A673 (cell line): ENCODE measurements around the gene GALM.

Source experiments
- EZH2 ChIP-seq: fragments of 200-600 bp; sonication (generic); IDR thresholded peaks from 2 replicates; pipeline ENCODE4 v1.6.1; 2017; ENCODE audit warnings: borderline replicate concordance, low read depth, mild to moderate bottlenecking, mixed read lengths, antibody characterized with exemption, low read length; ENCODE audit not compliant: poor library complexity, severe bottlenecking
- TF ChIP-seq, protein P1 (sequence below): fragments of 300-800, 200-600 bp; sonication (generic); conservative IDR thresholded peaks from 2 replicates; pipeline ENCODE4 v1.5.1; 2017; ENCODE audit warnings: low read depth, mild to moderate bottlenecking, antibody characterized with exemption, low read length, moderate library complexity, mixed read lengths

- TF ChIP-seq, protein P1, sequence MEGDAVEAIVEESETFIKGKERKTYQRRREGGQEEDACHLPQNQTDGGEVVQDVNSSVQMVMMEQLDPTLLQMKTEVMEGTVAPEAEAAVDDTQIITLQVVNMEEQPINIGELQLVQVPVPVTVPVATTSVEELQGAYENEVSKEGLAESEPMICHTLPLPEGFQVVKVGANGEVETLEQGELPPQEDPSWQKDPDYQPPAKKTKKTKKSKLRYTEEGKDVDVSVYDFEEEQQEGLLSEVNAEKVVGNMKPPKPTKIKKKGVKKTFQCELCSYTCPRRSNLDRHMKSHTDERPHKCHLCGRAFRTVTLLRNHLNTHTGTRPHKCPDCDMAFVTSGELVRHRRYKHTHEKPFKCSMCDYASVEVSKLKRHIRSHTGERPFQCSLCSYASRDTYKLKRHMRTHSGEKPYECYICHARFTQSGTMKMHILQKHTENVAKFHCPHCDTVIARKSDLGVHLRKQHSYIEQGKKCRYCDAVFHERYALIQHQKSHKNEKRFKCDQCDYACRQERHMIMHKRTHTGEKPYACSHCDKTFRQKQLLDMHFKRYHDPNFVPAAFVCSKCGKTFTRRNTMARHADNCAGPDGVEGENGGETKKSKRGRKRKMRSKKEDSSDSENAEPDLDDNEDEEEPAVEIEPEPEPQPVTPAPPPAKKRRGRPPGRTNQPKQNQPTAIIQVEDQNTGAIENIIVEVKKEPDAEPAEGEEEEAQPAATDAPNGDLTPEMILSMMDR, result no peak
- TF ChIP-seq EZH2, result no peak
These were observed 82.5 kb downstream of the GALM start for GRCh38 chr2:38748391-38748790.
